ENCODE measurements around the gene P4HA2. TPM values are rescaled to one million over a fixed set of nuclear protein-coding genes. Genes with fewer than 3 reads are reported as not detected.

The P4HA2 gene
- total and polyA plus RNA-seq, 2 donors (not counting 1 experiment from before 2014, with no cell fraction given), result 184 to 553 TPM

- Histone ChIP-seq H3K4me2 (ENCODE audit: extremely low read depth, insufficient read depth, low read length) (no peak overlapping the region), H3K9me3 (ENCODE audit: control insufficient read depth, insufficient read depth, low read depth, low read length) (no peaks in the 10 kb centered on the region), H3K9ac (ENCODE audit: insufficient read depth, low read length) (no peak overlapping the region), H3K27ac (ENCODE audit: insufficient read depth, low read length) (no peak overlapping the region), H3K79me2 (ENCODE audit: control insufficient read depth, insufficient read depth, low read length) (no peaks in the 10 kb centered on the region), H3K4me1 (ENCODE audit: control insufficient read depth, extremely low read depth, insufficient read depth, low read length) (peaks cover 8% of the 10 kb centered on the region), H3K36me3 (ENCODE audit: control insufficient read depth, insufficient read depth, low read length) (peaks cover 19% of the 10 kb centered on the region), H2AFZ (ENCODE audit: low read length) (no peak overlapping the region), H4K20me1 (ENCODE audit: control insufficient read depth, extremely low read depth, insufficient read depth, low read length) (no peaks in the 10 kb centered on the region), H3K27me3 (ENCODE audit: control insufficient read depth, insufficient read depth, low read length) (no peaks in the 10 kb centered on the region), H3K4me3 (replicated peaks in 1 of 4; ENCODE audit: control extremely low read depth in 1 of 4, insufficient read depth in 1 of 4, low read depth in 3 of 4, low read length in 4 of 4) (no peak overlapping the region)
- no peak for DNase-seq (ENCODE audit: low read depth in 2 of 2)
- TF ChIP-seq EZH2 (IDR thresholded peaks at IDR 0.05; ENCODE audit: low read length, missing control alignments), result no peak
- TF ChIP-seq CTCF (conservative IDR thresholded peaks at IDR 0.05 in 1 of 2, IDR thresholded peaks at IDR 0.05 in 1 of 2; ENCODE audit: low read depth in 1 of 2, low read length in 2 of 2), result no peak
Measured at GRCh38 chr5:132206782-132207181, 20.9 kb downstream of the P4HA2 start.

GRCh38 chr5:132205385-132206125 is 22.1 kb downstream of the P4HA2 start:
- H3K9me3 ChIP-seq (ENCODE audit: control insufficient read depth, insufficient read depth, low read depth, low read length), result no peaks in the 10 kb centered on the region
- no peak overlapping the region for H2AFZ ChIP-seq (ENCODE audit: low read length)
- TF ChIP-seq CTCF (conservative IDR thresholded peaks at IDR 0.05 in 1 of 2, IDR thresholded peaks at IDR 0.05 in 1 of 2; ENCODE audit: low read depth in 1 of 2, low read length in 2 of 2) (no peak), EZH2 (IDR thresholded peaks at IDR 0.05; ENCODE audit: low read length, missing control alignments) (no peak)
- peaks cover 8% of the 10 kb centered on the region for H3K4me1 ChIP-seq (ENCODE audit: control insufficient read depth, extremely low read depth, insufficient read depth, low read length)
- no peak overlapping the region for H3K4me3 ChIP-seq (replicated peaks in 1 of 4; ENCODE audit: control extremely low read depth in 1 of 4, insufficient read depth in 1 of 4, low read depth in 3 of 4, low read length in 4 of 4)
- DNase-seq (ENCODE audit: low read depth in 2 of 2), result peak; percentile 26 to 38
- no peaks in the 10 kb centered on the region for H3K27me3 ChIP-seq (ENCODE audit: control insufficient read depth, insufficient read depth, low read length)
- H3K79me2 ChIP-seq (ENCODE audit: control insufficient read depth, insufficient read depth, low read length), result no peaks in the 10 kb centered on the region
- H4K20me1 ChIP-seq (ENCODE audit: control insufficient read depth, extremely low read depth, insufficient read depth, low read length), result no peaks in the 10 kb centered on the region
- H3K4me2 ChIP-seq (ENCODE audit: extremely low read depth, insufficient read depth, low read length), result no peak overlapping the region
- no peak overlapping the region for H3K27ac ChIP-seq (ENCODE audit: insufficient read depth, low read length)
- peaks cover 18% of the 10 kb centered on the region for H3K36me3 ChIP-seq (ENCODE audit: control insufficient read depth, insufficient read depth, low read length)
- no peak overlapping the region for H3K9ac ChIP-seq (ENCODE audit: insufficient read depth, low read length)

DNA sequence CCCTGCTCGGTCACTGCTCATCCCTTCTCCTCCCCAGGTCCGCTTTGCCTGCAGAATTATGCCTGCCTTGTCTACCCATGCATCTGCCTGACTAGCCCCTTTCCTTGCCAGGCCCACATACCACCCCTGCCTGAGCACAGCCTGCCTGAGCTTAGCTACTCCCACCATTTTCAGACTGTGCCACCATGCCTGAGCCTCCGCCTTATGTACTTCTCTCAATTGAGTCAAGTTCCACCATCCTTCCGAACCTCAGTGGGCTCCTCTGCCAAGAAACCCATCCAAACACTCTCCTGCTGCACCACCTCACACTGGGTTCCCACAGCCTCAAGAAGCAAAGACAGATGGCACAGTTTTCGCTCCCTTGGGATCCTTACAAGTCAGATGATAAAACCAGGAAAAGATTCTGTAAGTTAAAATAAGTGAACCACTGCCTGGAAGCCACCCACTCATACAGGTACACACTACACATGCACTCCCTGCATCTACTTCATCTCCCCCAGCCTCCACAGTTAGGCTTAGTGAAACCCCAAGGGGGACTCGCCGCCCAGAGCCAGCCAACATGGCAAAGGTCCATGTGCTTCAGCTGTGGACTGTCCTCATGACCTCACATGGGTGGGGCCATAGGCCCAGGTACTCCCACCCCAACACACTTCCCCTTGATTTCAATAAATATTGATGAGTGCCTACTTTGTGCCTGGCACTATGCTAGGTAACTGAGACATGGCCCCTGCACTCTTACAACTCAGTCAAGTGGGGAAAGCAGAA is 23.1 kb downstream of the P4HA2 start:
- Histone ChIP-seq H3K27me3 (ENCODE audit: control insufficient read depth, insufficient read depth, low read length) (no peaks in the 10 kb centered on the region), H2AFZ (ENCODE audit: low read length) (no peak overlapping the region), H3K9ac (ENCODE audit: insufficient read depth, low read length) (no peak overlapping the region), H3K4me3 (replicated peaks in 1 of 4; ENCODE audit: control extremely low read depth in 1 of 4, insufficient read depth in 1 of 4, low read depth in 3 of 4, low read length in 4 of 4) (no peak overlapping the region), H4K20me1 (ENCODE audit: control insufficient read depth, extremely low read depth, insufficient read depth, low read length) (no peaks in the 10 kb centered on the region), H3K27ac (ENCODE audit: insufficient read depth, low read length) (no peak overlapping the region), H3K36me3 (ENCODE audit: control insufficient read depth, insufficient read depth, low read length) (peaks cover 14% of the 10 kb centered on the region), H3K9me3 (ENCODE audit: control insufficient read depth, insufficient read depth, low read depth, low read length) (no peaks in the 10 kb centered on the region), H3K4me2 (ENCODE audit: extremely low read depth, insufficient read depth, low read length) (no peak overlapping the region), H3K4me1 (ENCODE audit: control insufficient read depth, extremely low read depth, insufficient read depth, low read length) (peaks cover 8% of the 10 kb centered on the region), H3K79me2 (ENCODE audit: control insufficient read depth, insufficient read depth, low read length) (no peaks in the 10 kb centered on the region)
- TF ChIP-seq CTCF (conservative IDR thresholded peaks at IDR 0.05 in 1 of 2, IDR thresholded peaks at IDR 0.05 in 1 of 2; ENCODE audit: low read depth in 1 of 2, low read length in 2 of 2) (no peak), EZH2 (IDR thresholded peaks at IDR 0.05; ENCODE audit: low read length, missing control alignments) (no peak)
- DNase-seq (ENCODE audit: low read depth in 2 of 2), result no peak

Measured in fibroblast of lung (primary cell).